Measurements from ENCODE around the gene TMEM9B. TPM values are rescaled to one million over a fixed set of nuclear protein-coding genes. Genes with fewer than 3 reads are reported as not detected.

Gene TMEM9B
- total RNA-seq, 1 experiment from 2014 or later = 13.6 TPM

DNA sequence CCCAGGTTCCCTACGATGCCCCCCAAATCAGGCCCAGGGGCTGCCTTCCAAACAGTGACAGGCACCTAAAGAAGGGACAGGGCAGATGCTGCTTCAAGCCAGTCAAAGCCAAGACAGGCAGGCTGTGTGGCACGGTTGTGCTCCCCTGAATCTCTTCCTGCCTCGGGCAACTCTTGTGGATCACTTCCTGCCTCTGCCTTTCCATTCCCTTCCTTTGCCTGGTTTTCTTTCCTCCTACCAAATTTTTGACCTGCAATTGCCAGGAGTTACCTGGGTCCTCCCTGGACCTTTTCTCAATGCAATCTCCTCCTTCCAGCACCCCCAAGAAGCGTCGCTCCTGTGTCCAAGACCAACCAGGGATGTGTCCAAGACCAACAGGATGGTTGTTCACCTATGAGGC, 37.0 kb downstream of the TMEM9B start:
- Histone ChIP-seq H3K23ac (ENCODE audit: insufficient read length, low read depth, low read length) (no peak overlapping the region), H3K14ac (ENCODE audit: insufficient read depth, low read length) (no peak overlapping the region), H3K79me2 (ENCODE audit: insufficient read depth, low read length) (no peaks in the 10 kb centered on the region), H2BK12ac (ENCODE audit: insufficient read length, low read depth, low read length) (no peak overlapping the region), H3K27me3 (ENCODE audit: insufficient read depth, low read length) (no peaks in the 10 kb centered on the region), H3K56ac (ENCODE audit: insufficient read length, low read depth, low read length) (no peak overlapping the region), H2BK20ac (ENCODE audit: low read depth, low read length, poor library complexity, severe bottlenecking) (no peak overlapping the region), H2AFZ (ENCODE audit: low read length) (no peak overlapping the region), H3K23me2 (ENCODE audit: insufficient read length, low read depth, low read length, poor library complexity, severe bottlenecking) (no peaks in the 10 kb centered on the region), H3K9me3 (ENCODE audit: control insufficient read depth, low read depth, low read length) (no peaks in the 10 kb centered on the region), H2AK5ac (ENCODE audit: insufficient read length, low read length) (no peak overlapping the region), H4K5ac (ENCODE audit: insufficient read length, low read depth, low read length) (no peak overlapping the region), H4K8ac (replicated peaks; ENCODE audit: insufficient read length, low read depth, low read length) (no peak overlapping the region), H2BK15ac (ENCODE audit: low read depth, low read length) (no peak overlapping the region), H3K4me2 (ENCODE audit: insufficient read depth, insufficient read length, low read length) (no peak overlapping the region), H4K20me1 (ENCODE audit: control insufficient read depth, insufficient read depth, insufficient read length) (no peaks in the 10 kb centered on the region), H3K79me1 (ENCODE audit: insufficient read depth, low read depth, low read length, poor library complexity, severe bottlenecking) (no peaks in the 10 kb centered on the region), H3K4me1 (ENCODE audit: insufficient read depth, low read length) (0 out of 2 replicates have a peak, but pooled peaks cover 1% of the 10 kb centered on the region), H4K91ac (ENCODE audit: insufficient read length, low read depth, low read length) (no peak overlapping the region), H3K9ac (ENCODE audit: extremely low read depth, insufficient read length, low read length) (no peak overlapping the region), H2BK5ac (ENCODE audit: insufficient read length, low read length) (no peak overlapping the region), H2BK120ac (ENCODE audit: low read depth, low read length, poor library complexity, severe bottlenecking) (no peak overlapping the region), H3K18ac (ENCODE audit: insufficient read length, low read depth, low read length) (no peak overlapping the region), H3T11ph (ENCODE audit: low read length) (no peak overlapping the region), H3K27ac (ENCODE audit: insufficient read length, low read depth, low read length) (no peak overlapping the region), H3K4ac (ENCODE audit: low read depth, low read length) (no peak overlapping the region)
- WGBS (ENCODE audit: extremely low coverage, insufficient read length, low lambda C conversion rate) = no CpG with 5 or more reads among the region's 5 CpGs
- Mint-ChIP-seq H3K9me3 (no peaks in the 10 kb centered on the region), H3K4me1 (peaks cover 0 to 2% of the 10 kb centered on the region in 2 experiments; a peak in 2 of 4 replicates), H3K4me3 (no peak overlapping the region), H3K27ac (peak overlapping the region in 2 of 3 experiments; percentile 20 to 80; a peak in 1 of 7 replicates), H3K36me3 (ENCODE audit: insufficient read depth in 1 of 3, low read depth in 3 of 3) (peaks cover 6 to 12% (median 8%) of the 10 kb centered on the region in 3 experiments; a peak in 4 of 7 replicates), H3K27me3 (ENCODE audit: low read depth) (peaks cover 1% of the 10 kb centered on the region; the same call in 1 of the 2 replicates)
- TF ChIP-seq, protein P1, sequence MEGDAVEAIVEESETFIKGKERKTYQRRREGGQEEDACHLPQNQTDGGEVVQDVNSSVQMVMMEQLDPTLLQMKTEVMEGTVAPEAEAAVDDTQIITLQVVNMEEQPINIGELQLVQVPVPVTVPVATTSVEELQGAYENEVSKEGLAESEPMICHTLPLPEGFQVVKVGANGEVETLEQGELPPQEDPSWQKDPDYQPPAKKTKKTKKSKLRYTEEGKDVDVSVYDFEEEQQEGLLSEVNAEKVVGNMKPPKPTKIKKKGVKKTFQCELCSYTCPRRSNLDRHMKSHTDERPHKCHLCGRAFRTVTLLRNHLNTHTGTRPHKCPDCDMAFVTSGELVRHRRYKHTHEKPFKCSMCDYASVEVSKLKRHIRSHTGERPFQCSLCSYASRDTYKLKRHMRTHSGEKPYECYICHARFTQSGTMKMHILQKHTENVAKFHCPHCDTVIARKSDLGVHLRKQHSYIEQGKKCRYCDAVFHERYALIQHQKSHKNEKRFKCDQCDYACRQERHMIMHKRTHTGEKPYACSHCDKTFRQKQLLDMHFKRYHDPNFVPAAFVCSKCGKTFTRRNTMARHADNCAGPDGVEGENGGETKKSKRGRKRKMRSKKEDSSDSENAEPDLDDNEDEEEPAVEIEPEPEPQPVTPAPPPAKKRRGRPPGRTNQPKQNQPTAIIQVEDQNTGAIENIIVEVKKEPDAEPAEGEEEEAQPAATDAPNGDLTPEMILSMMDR (conservative IDR thresholded peaks at IDR 0.05) = no peak
- no peak for DNase-seq

All from H9 (cell line).